Peyer's patch (tissue), 4 donors: Measurements from ENCODE around the gene AIG1. TPM values are rescaled to one million over a fixed set of nuclear protein-coding genes. Genes with fewer than 3 reads are reported as not detected.

Source experiments
- DNase-seq, 3 donors: peaks; one replicate each; pipeline ENCODE4 v3.0.0-alpha.2; 2017 to 2019
- H3K27ac ChIP-seq, 4 donors: fragments of 200-600 bp; sonication (generic); one replicate each; pipeline ENCODE4 v1.5.1; 2016 to 2019
- H3K27me3 ChIP-seq, 2 donors: fragments of 200-600 bp; sonication (generic); one replicate each; pipeline ENCODE4 v1.5.1; 2019
- H3K36me3 ChIP-seq, 3 donors: fragments of 200-600 bp; sonication (generic); one replicate each; pipeline ENCODE4 v1.5.1; 2016 to 2019
- H3K4me1 ChIP-seq, 4 donors: fragments of 200-600 bp; sonication (generic); one replicate each; pipeline ENCODE4 v1.5.1; 2016 to 2019
- H3K4me3 ChIP-seq, 4 donors: fragments of 200-600 bp; sonication (generic); 1 replicate in 3 of 4; 2 replicates in 1 of 4; pipeline ENCODE4 v1.5.1; 2016 to 2019; ENCODE audit warnings: mild to moderate bottlenecking in 1 of 4
- H3K9me3 ChIP-seq, 4 donors: fragments of 200-600 bp; sonication (generic); one replicate each; pipeline ENCODE4 v1.5.1; 2016 to 2019; ENCODE audit warnings: mild to moderate bottlenecking in 1 of 4
- CTCF ChIP-seq, 6 experiments: fragments of 450-650 bp in 4 of 6; fragments of 200-600 bp in 2 of 6; sonication (generic) in 1 of 6; IDR thresholded peaks; one replicate each; pipeline ENCODE4 v1.5.1; 2017 to 2019; ENCODE audit warnings: antibody characterized with exemption in 6 of 6, mild to moderate bottlenecking in 3 of 6, moderate library complexity in 1 of 6
- POLR2A ChIP-seq, 2 donors: fragments of 450-650 bp; IDR thresholded peaks; one replicate each; pipeline ENCODE4 v1.5.1; 2017; ENCODE audit warnings: antibody characterized with exemption in 2 of 2, mild to moderate bottlenecking in 2 of 2, moderate library complexity in 2 of 2
- total RNA-seq, 4 donors: library from RNA; depleted of rRNA; stranded (reverse); fragments of >200 nt; gene quantifications; one replicate each; pipeline ENCODE4 v1.1.0, GENCODE V29; 2016

AIG1 gene
- total RNA-seq, 4 donors from 2014 or later = 9.1 to 133 (median 84.9) TPM

GRCh38 chr6:143323729-143324470 is 263.2 kb downstream of the AIG1 start:
- Histone ChIP-seq H3K4me3 (no peak overlapping the region), H3K4me1 (no peaks in the 10 kb centered on the region), H3K27me3 (no peaks in the 10 kb centered on the region), H3K27ac (no peak overlapping the region), H3K36me3 (no peaks in the 10 kb centered on the region), H3K9me3 (no peaks in the 10 kb centered on the region)
- no peak for DNase-seq
- TF ChIP-seq CTCF (IDR thresholded peaks at IDR 0.05) (no peak), POLR2A (IDR thresholded peaks at IDR 0.05) (no peak)

GRCh38 chr6:143325379-143326140 is 264.9 kb downstream of the AIG1 start:
- no peaks in the 10 kb centered on the region for H3K27me3 ChIP-seq

GRCh38 chr6:143328876-143329275 is 268.2 kb downstream of the AIG1 start:
- no peak for DNase-seq
- no peaks in the 10 kb centered on the region for H3K27me3 ChIP-seq
- TF ChIP-seq CTCF (IDR thresholded peaks at IDR 0.05) (no peak), POLR2A (IDR thresholded peaks at IDR 0.05) (no peak)
- no peaks in the 10 kb centered on the region for H3K4me1 ChIP-seq
- no peak overlapping the region for H3K4me3 ChIP-seq
- H3K9me3 ChIP-seq = no peaks in the 10 kb centered on the region
- H3K27ac ChIP-seq = no peak overlapping the region
- peaks cover 0 to 2% (median 0%) of the 10 kb centered on the region in 3 donors for H3K36me3 ChIP-seq

More at GRCh38 chr6:143325379-143326140, 264.9 kb downstream of the AIG1 start:
- DNase-seq = no peak
- no peak overlapping the region for H3K27ac ChIP-seq
- no peak for TF ChIP-seq POLR2A (IDR thresholded peaks at IDR 0.05)
- TF ChIP-seq CTCF (IDR thresholded peaks at IDR 0.05) = no peak
- no peak overlapping the region for H3K4me3 ChIP-seq
- no peaks in the 10 kb centered on the region for H3K4me1 ChIP-seq
- no peaks in the 10 kb centered on the region for H3K36me3 ChIP-seq
- H3K9me3 ChIP-seq = no peaks in the 10 kb centered on the region

- no peaks in the 10 kb centered on the region for H3K27me3 ChIP-seq
- no peak overlapping the region for H3K27ac ChIP-seq
- no peak overlapping the region for H3K4me3 ChIP-seq
- H3K9me3 ChIP-seq = no peaks in the 10 kb centered on the region
- no peaks in the 10 kb centered on the region for H3K4me1 ChIP-seq
- H3K36me3 ChIP-seq = peaks cover 0 to 6% (median 0%) of the 10 kb centered on the region in 3 donors
- no peak for TF ChIP-seq CTCF (IDR thresholded peaks at IDR 0.05)
- TF ChIP-seq POLR2A (IDR thresholded peaks at IDR 0.05) = no peak
- DNase-seq = no peak
Observed at GRCh38 chr6:143329323-143329722, 268.6 kb downstream of the AIG1 start.

GRCh38 chr6:143331362-143331761 is 270.7 kb downstream of the AIG1 start:
- peaks cover 0 to 13% (median 0%) of the 10 kb centered on the region in 3 donors for H3K36me3 ChIP-seq
- TF ChIP-seq POLR2A (IDR thresholded peaks at IDR 0.05) = no peak
- no peak for DNase-seq

More at GRCh38 chr6:143331362-143331761, 270.7 kb downstream of the AIG1 start:
- Histone ChIP-seq H3K9me3 (no peaks in the 10 kb centered on the region), H3K4me3 (no peak overlapping the region), H3K27me3 (no peaks in the 10 kb centered on the region), H3K27ac (no peak overlapping the region), H3K4me1 (no peaks in the 10 kb centered on the region)
